Measurements from ENCODE around the gene APP. TPM values are rescaled to one million over a fixed set of nuclear protein-coding genes. Genes with fewer than 3 reads are reported as not detected.
"Not testable (repeated sequence)": the region's sequence is repeated elsewhere in the genome, so short reads cannot be mapped to it uniquely, and the experiment has no call there.

The APP gene
- total RNA-seq, 2 experiments from 2014 or later, result 60.6 to 61.1 TPM

GRCh38 chr21:26137379-26138060 is 33.0 kb downstream of the APP start:
- DNase-seq, result no peak
- intact Hi-C loops (cut with micrococcal nuclease), result no loop called here
- Mint-ChIP-seq H3K4me1 (ENCODE audit: low read depth) (peaks cover 10% of the 10 kb centered on the region), H3K36me3 (ENCODE audit: low read depth) (peaks cover 4% of the 10 kb centered on the region), H3K27ac (no peak overlapping the region), H3K9me3 (no peaks in the 10 kb centered on the region), H3K27me3 (ENCODE audit: low read depth) (no peaks in the 10 kb centered on the region), H3K4me3 (no peak overlapping the region)
- CTCF ChIA-PET, result no interaction called here

DNA sequence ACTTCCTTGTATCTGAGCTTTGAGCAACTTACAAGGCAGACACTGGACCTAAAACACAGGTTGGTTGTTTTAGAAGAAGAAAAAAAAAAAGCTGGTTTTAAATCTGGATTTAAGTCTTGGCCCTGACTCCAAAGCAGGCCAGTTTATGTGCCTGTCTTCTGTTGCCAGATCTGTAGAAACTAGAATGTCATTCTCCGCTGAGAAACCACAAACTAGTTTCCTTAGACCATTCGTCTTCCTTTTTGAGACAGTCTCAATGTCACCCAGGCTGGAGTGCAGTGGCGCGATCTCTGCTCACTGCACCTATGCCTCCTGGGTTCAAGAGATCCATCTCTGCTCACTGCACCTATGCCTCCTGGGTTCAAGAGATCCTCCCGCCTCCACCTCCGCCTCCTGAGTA is 33.9 kb downstream of the APP start:
- Mint-ChIP-seq H3K36me3 (ENCODE audit: low read depth) (no peaks in the 10 kb centered on the region), H3K4me1 (ENCODE audit: low read depth) (peaks cover 10% of the 10 kb centered on the region), H3K27me3 (ENCODE audit: low read depth) (no peaks in the 10 kb centered on the region), H3K4me3 (no peak overlapping the region), H3K9me3 (no peaks in the 10 kb centered on the region), H3K27ac (no peak overlapping the region)
- intact Hi-C loops (cut with micrococcal nuclease), result no loop called here
- no peak for DNase-seq
- CTCF ChIA-PET, result no interaction called here

DNA sequence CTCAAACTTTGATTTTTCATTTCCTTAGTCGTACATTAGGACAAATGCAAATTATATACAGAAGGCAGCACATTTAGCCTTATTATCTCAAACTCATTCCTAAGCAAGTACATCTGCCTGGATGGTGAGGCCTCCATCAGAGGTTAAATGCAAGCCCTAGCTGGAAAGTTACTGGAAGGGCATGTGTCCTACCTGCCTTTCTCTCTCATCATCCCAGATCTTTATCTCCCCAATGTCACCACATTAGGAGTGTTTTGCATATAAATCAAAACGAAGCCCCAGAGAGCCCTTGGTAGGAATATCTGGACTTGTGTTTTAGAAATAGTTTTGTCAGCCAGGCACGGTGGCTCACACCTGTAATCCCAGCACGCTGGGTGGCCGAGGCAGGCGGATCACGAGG is 35.0 kb downstream of the APP start:
- no peaks in the 10 kb centered on the region for H3K27me3 Mint-ChIP-seq (ENCODE audit: low read depth)
- H3K4me3 Mint-ChIP-seq, result no peak overlapping the region
- no peaks in the 10 kb centered on the region for H3K36me3 Mint-ChIP-seq (ENCODE audit: low read depth)
- H3K9me3 Mint-ChIP-seq, result no peaks in the 10 kb centered on the region
- CTCF ChIA-PET, result no interaction called here
- no peak overlapping the region for H3K27ac Mint-ChIP-seq
- H3K4me1 Mint-ChIP-seq (ENCODE audit: low read depth), result peaks cover 10% of the 10 kb centered on the region
- intact Hi-C loops (cut with micrococcal nuclease), result no loop called here
- DNase-seq, result no peak

GRCh38 chr21:26131554-26131953 is 39.0 kb downstream of the APP start:
- H3K4me1 Mint-ChIP-seq (ENCODE audit: low read depth), result peaks cover 10% of the 10 kb centered on the region
- peaks cover 7% of the 10 kb centered on the region for H3K36me3 Mint-ChIP-seq (ENCODE audit: low read depth)
- no peak for DNase-seq
- no peaks in the 10 kb centered on the region for H3K9me3 Mint-ChIP-seq
- H3K4me3 Mint-ChIP-seq, result no peak overlapping the region
- CTCF ChIA-PET, result no interaction called here
- H3K27me3 Mint-ChIP-seq (ENCODE audit: low read depth), result no peaks in the 10 kb centered on the region
- intact Hi-C loops (cut with micrococcal nuclease), result no loop called here
- no peak overlapping the region for H3K27ac Mint-ChIP-seq

DNA sequence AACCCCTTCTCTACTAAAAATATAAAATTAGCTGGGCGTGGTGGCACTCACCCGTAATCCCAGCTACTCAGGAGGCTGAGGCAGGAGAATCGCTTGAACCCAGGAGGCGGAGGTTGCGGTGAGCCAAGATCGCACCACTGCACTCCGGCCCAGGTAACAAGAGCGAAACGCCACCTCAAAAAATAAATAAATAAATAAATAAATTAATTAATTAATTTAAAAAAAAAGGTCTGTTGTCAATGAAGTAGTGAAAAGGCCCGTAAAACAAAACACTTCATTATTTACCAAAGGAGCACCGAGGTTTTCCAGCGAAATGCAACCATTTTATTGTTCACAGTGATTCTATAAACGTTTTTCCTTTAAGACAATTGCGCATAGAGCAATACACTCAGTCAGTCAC is 39.5 kb downstream of the APP start:
- H3K9me3 Mint-ChIP-seq; H3K36me3 Mint-ChIP-seq (ENCODE audit: low read depth); DNase-seq; H3K27me3 Mint-ChIP-seq (ENCODE audit: low read depth); CTCF ChIA-PET; H3K4me3 Mint-ChIP-seq; intact Hi-C loops (cut with micrococcal nuclease); H3K4me1 Mint-ChIP-seq (ENCODE audit: low read depth); H3K27ac Mint-ChIP-seq: not testable (repeated sequence)

GRCh38 chr21:26130249-26130881 is 40.2 kb downstream of the APP start:
- Mint-ChIP-seq H3K36me3 (ENCODE audit: low read depth) (peaks cover 7% of the 10 kb centered on the region), H3K4me3 (no peak overlapping the region), H3K9me3 (no peaks in the 10 kb centered on the region), H3K27ac (no peak overlapping the region), H3K27me3 (ENCODE audit: low read depth) (no peaks in the 10 kb centered on the region), H3K4me1 (ENCODE audit: low read depth) (peaks cover 8% of the 10 kb centered on the region)
- DNase-seq, result no peak
- CTCF ChIA-PET, result no interaction called here
- intact Hi-C loops (cut with micrococcal nuclease), result no loop called here

DNA sequence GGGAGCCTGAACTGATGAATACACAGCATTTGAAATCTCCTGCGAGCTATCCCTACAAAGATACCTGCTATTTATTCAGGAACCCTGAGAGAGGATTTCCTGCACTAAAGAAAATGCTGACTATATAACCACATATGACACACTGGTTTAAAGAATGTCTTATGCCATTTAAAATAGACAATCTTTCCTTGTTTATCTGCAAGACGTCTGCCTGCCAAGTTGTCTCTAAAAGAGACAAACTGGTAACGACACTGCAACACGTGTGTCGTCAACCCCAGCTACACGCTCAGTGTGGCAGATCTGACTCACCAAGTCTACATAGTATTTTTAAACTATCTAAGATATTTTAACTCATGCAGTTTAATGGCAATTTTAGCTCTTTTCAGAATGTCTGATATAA is 42.7 kb downstream of the APP start:
- DNase-seq, result no peak
- peaks cover 8% of the 10 kb centered on the region for H3K4me1 Mint-ChIP-seq (ENCODE audit: low read depth)
- CTCF ChIA-PET, result no interaction called here
- H3K27me3 Mint-ChIP-seq (ENCODE audit: low read depth), result no peaks in the 10 kb centered on the region
- H3K27ac Mint-ChIP-seq, result no peak overlapping the region
- peaks cover 7% of the 10 kb centered on the region for H3K36me3 Mint-ChIP-seq (ENCODE audit: low read depth)
- no peaks in the 10 kb centered on the region for H3K9me3 Mint-ChIP-seq
- intact Hi-C loops (cut with micrococcal nuclease), result no loop called here
- H3K4me3 Mint-ChIP-seq, result no peak overlapping the region

DNA sequence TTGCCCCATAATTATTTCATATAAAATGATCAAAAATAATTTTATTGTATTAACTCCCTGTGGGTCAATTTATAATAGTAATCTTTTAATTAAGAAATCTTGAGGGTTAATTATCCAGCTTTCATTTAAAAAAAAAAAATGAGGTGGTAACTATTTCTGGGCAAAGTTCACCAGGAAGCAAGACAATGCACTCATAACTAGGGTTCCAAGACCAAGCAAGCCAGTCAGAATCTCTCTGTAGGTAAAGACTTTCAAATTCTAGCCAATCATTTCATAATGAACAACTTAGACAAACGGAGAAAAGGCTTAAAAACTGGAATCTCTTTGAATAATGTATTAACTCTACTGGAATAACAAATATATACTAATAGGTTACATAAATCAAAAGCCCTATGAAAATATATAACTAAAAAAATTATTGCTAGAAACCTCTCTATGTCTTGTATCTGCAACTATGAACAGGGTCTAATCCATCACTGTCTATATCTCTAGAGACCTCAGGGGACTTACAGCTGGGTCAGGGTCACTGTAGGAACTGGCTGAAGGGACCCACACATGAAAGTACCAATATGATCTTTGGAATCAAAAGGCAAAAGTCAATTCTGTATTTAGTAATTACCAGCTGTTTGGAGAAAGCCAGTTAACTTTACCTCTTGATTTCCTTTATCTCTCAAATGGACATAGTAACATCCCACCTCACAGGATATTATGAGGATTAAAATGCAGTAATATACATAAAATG is 43.3 kb downstream of the APP start:
- H3K9me3 Mint-ChIP-seq, result no peaks in the 10 kb centered on the region
- intact Hi-C loops (cut with micrococcal nuclease), result no loop called here
- no peaks in the 10 kb centered on the region for H3K27me3 Mint-ChIP-seq (ENCODE audit: low read depth)
- CTCF ChIA-PET, result no interaction called here
- peaks cover 7% of the 10 kb centered on the region for H3K36me3 Mint-ChIP-seq (ENCODE audit: low read depth)
- DNase-seq, result no peak
- H3K4me1 Mint-ChIP-seq (ENCODE audit: low read depth), result peaks cover 8% of the 10 kb centered on the region
- H3K27ac Mint-ChIP-seq, result no peak overlapping the region
- no peak overlapping the region for H3K4me3 Mint-ChIP-seq

DNA sequence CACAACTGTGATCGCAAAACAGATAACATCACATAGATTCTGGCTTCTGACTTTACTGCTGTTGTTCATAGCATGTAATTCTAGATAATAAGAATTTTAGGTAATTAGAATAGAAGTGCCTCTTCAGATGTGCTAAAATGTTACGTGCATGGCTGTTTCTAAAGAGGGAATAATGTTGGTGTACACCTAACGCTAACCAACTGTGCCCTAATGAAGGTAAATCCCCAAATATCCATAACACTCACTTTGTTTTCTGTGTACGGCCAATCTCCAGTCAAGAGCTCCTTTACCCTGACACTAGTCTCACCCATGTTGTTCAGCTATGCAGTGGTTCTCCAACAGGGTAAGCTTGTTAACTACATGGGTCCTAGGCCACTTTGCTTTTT is 44.4 kb downstream of the APP start:
- Mint-ChIP-seq H3K27me3 (ENCODE audit: low read depth) (no peaks in the 10 kb centered on the region), H3K4me1 (ENCODE audit: low read depth) (peaks cover 8% of the 10 kb centered on the region), H3K9me3 (no peaks in the 10 kb centered on the region), H3K4me3 (no peak overlapping the region), H3K27ac (no peak overlapping the region), H3K36me3 (ENCODE audit: low read depth) (peaks cover 7% of the 10 kb centered on the region)
- no peak for DNase-seq
- intact Hi-C loops (cut with micrococcal nuclease), result no loop called here
- CTCF ChIA-PET, result no interaction called here

DNA sequence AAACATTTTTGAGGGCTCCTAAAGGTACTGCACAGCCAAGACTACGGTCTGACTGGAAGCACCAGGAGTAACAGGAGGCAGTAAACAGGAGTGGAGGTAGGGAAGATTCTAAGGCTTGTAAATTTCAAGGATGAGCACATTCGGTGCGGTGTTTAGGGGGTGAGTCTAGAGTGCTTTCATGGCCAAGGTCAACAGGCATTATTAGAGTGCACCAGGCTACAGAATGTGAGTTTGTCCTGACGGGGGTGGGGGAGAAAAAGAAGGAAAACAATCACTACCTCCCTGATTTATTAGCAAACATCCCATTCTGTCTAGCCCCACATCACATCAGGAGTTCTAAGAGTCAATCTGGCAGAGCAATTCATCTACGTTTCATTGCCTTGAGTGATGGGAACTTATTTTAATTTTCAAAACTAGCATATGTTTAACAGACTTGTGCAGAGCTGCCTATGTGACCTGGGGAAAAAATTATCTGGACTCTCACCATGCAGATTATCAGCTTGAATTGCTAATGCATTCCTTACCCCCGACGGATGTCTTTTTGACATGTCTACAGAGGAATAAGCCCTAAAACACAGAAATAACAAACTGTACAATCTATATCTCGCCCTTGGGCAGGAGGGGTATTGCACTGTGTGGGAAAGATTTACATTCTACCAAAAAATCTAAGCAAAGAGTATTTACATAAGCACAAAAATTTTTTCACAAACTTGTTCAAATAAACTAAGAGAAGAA is 45.0 kb downstream of the APP start:
- CTCF ChIA-PET, result no interaction called here
- Mint-ChIP-seq H3K27ac (no peak overlapping the region), H3K27me3 (ENCODE audit: low read depth) (no peaks in the 10 kb centered on the region), H3K9me3 (no peaks in the 10 kb centered on the region), H3K36me3 (ENCODE audit: low read depth) (peaks cover 7% of the 10 kb centered on the region), H3K4me1 (ENCODE audit: low read depth) (peaks cover 11% of the 10 kb centered on the region), H3K4me3 (no peak overlapping the region)
- intact Hi-C loops (cut with micrococcal nuclease), result no loop called here
- DNase-seq, result no peak

- H3K27me3 Mint-ChIP-seq (ENCODE audit: low read depth), result no peaks in the 10 kb centered on the region
- intact Hi-C loops (cut with micrococcal nuclease), result no loop called here
- DNase-seq, result no peak
- peaks cover 5% of the 10 kb centered on the region for H3K36me3 Mint-ChIP-seq (ENCODE audit: low read depth)
- CTCF ChIA-PET, result no interaction called here
- H3K27ac Mint-ChIP-seq, result no peak overlapping the region
- no peak overlapping the region for H3K4me3 Mint-ChIP-seq
- peaks cover 11% of the 10 kb centered on the region for H3K4me1 Mint-ChIP-seq (ENCODE audit: low read depth)
- no peaks in the 10 kb centered on the region for H3K9me3 Mint-ChIP-seq
Observed at GRCh38 chr21:26124896-26125295, 45.7 kb downstream of the APP start.

DNA sequence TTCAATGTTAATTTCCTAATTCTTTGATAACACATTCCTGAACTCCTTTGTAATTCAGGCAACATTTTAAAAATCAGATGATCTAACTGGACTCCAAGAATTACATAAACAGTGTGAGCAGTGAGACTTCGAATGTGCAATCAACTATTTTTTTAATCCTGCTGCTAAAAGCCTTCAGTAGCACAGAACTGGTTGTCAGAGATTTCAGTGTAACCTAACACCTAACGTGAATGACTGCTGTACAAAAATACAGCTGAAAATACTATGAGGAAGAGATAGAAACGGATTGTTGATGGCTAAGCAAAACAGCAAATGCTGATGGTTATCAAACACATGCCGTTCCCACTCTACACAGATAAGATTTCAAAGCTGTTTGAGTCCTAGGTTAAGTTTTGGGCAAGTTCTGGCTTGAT is 46.1 kb downstream of the APP start:
- Mint-ChIP-seq H3K9me3 (no peaks in the 10 kb centered on the region), H3K4me3 (no peak overlapping the region), H3K36me3 (ENCODE audit: low read depth) (peaks cover 5% of the 10 kb centered on the region), H3K27ac (no peak overlapping the region), H3K4me1 (ENCODE audit: low read depth) (peaks cover 13% of the 10 kb centered on the region), H3K27me3 (ENCODE audit: low read depth) (no peaks in the 10 kb centered on the region)
- CTCF ChIA-PET, result no interaction called here
- DNase-seq, result no peak
- intact Hi-C loops (cut with micrococcal nuclease), result no loop called here
